Subcutaneous adipose tissue (tissue), 4 donors: ENCODE data around the gene DCTN4. TPM values are rescaled to one million over a fixed set of nuclear protein-coding genes. Genes with fewer than 3 reads are reported as not detected.

ENCODE experiments used
- CTCF ChIP-seq: fragments of 450-650 bp; IDR thresholded peaks from one replicate; pipeline ENCODE4 v1.5.1; 2016; ENCODE audit warnings: low read depth, mild to moderate bottlenecking, control low read depth, antibody characterized with exemption, moderate library complexity
- total RNA-seq, 4 donors: library from RNA; depleted of rRNA; stranded (reverse); fragments of >200 nt; gene quantifications; one replicate each; pipeline ENCODE4 v1.1.0, GENCODE V29; 2016

DCTN4 gene
- total RNA-seq, 4 donors from 2014 or later, result 57.3 to 93.9 (median 76.5) TPM

DNA sequence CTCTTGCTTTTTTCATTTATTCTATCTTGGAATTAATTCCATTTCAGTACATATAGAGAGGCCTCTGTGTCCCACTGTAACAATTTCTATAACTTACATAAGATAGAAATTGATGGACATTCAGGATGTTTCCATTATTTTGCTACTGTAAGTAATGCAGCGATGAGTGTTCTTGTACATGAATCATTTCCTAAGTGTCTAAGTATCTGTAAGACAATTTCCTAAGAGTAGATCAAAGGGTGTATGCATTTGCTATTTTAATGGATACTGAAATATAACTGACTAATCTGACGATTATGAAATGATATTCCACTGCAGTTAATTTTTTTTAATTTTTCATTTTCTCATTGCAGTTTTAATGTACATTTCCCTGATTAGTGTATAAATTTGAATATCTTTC lies 35.0 kb downstream of the DCTN4 start:
- TF ChIP-seq CTCF, result no peak

GRCh38 chr5:150710165-150710564 lies 48.7 kb downstream of the DCTN4 start:
- TF ChIP-seq CTCF, result no peak

- TF ChIP-seq CTCF, result no peak
Observed at GRCh38 chr5:150706776-150707390, 51.9 kb downstream of the DCTN4 start.

DNA sequence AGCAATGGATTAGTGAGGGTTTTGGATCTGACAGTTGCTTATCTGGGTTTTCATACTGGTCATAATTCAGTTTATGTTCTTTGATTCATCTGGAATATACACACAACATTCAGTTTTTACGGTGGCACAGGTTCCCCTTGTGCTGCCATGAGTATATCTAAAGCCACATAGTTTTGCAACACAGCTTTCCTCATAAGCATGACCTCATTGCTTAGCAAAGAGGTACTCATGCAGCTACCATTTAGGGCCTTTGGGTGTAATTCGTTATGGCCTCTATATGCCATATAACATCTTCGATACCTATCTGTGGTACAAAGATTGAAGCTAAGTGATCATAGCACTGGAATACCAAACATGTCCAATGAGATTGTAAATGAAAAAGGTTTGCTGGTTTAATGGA lies 55.1 kb downstream of the DCTN4 start:
- TF ChIP-seq CTCF, result no peak

- TF ChIP-seq CTCF, result no peak
Observed at GRCh38 chr5:150700594-150701377, 58.0 kb downstream of the DCTN4 start, which contains the start of gene RBM22. TSS of gene RBM22 (minus strand) at chr5:150701062. CDS start at chr5:150700985, 77 bp downstream.

DNA sequence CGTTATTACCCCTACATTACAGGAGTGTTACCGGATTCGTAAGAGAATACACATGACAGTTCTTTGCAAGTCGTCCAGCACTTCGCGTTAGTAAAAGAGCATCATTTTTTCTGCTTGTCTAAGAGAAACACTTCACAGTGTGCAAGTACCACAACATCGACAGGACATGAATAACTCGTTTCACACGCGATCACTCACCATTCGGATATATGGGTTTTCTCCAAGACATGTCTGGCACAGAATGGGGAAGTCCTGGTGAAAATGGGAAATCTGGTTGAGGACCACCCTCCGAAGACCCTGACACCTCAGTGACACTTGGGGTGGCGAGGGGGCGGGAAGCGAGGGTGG lies 58.6 kb downstream of the DCTN4 start:
- TF ChIP-seq CTCF, result no peak

GRCh38 chr5:150694612-150695011 lies 64.2 kb downstream of the DCTN4 start:
- no peak for TF ChIP-seq CTCF
